HEK293 (cell line): ENCODE measurements around the gene ATP5PO.

Experiments used
- CTCF ChIP-seq: fragments of 450-650 bp; formaldehyde crosslinking; IDR thresholded peaks from 2 replicates; pipeline ENCODE4 v1.5.1; 2016; ENCODE audit warnings: missing biosample characterization, missing genetic modification characterization
- GLIS1 ChIP-seq: fragments of 450-650 bp; formaldehyde crosslinking; IDR thresholded peaks from 2 replicates; pipeline ENCODE4 v1.5.1; 2016; ENCODE audit warnings: missing biosample characterization, missing genetic modification characterization
- INSM2 ChIP-seq: fragments of 450-650 bp; formaldehyde crosslinking; IDR thresholded peaks from 2 replicates; pipeline ENCODE4 v1.5.1; 2016; ENCODE audit warnings: missing biosample characterization, missing genetic modification characterization
- KLF17 ChIP-seq: fragments of 450-650 bp; formaldehyde crosslinking; IDR thresholded peaks from 2 replicates; pipeline ENCODE4 v1.5.1; 2016; ENCODE audit warnings: missing biosample characterization, missing genetic modification characterization
- MZF1 ChIP-seq: fragments of 450-650 bp; formaldehyde crosslinking; IDR thresholded peaks from 2 replicates; pipeline ENCODE4 v1.5.1; 2017; ENCODE audit warnings: missing biosample characterization, missing genetic modification characterization, borderline replicate concordance
- PRDM1 ChIP-seq: fragments of 450-650 bp; formaldehyde crosslinking; IDR thresholded peaks from 2 replicates; pipeline ENCODE4; 2016; ENCODE audit warnings: missing biosample characterization, missing genetic modification characterization
- SP2 ChIP-seq: fragments of 450-650 bp; formaldehyde crosslinking; IDR thresholded peaks from 2 replicates; pipeline ENCODE4 v1.5.1; 2016; ENCODE audit warnings: missing biosample characterization, missing genetic modification characterization
- TRIM28 ChIP-seq: IDR thresholded peaks from 2 replicates; pipeline ENCODE4 v1.6.1; 2011; ENCODE audit warnings: low read length, control low read depth, borderline replicate concordance
- ZBTB17 ChIP-seq: fragments of 450-650 bp; formaldehyde crosslinking; IDR thresholded peaks from 2 replicates; pipeline ENCODE4 v1.5.1; 2016; ENCODE audit warnings: missing biosample characterization, missing genetic modification characterization
- ZBTB48 ChIP-seq: fragments of 450-650 bp; formaldehyde crosslinking; IDR thresholded peaks from 2 replicates; pipeline ENCODE4 v1.5.1; 2016; ENCODE audit warnings: missing biosample characterization, missing genetic modification characterization
- ZEB2 ChIP-seq: fragments of 450-650 bp; formaldehyde crosslinking; IDR thresholded peaks from 2 replicates; pipeline ENCODE4 v1.5.1; 2016; ENCODE audit warnings: missing biosample characterization, missing genetic modification characterization
- ZFHX2 ChIP-seq: fragments of 450-650 bp; formaldehyde crosslinking; conservative IDR thresholded peaks from 2 replicates; pipeline ENCODE4 v1.5.1; 2016; ENCODE audit warnings: missing biosample characterization, missing genetic modification characterization
- ZIC2 ChIP-seq: fragments of 450-650 bp; formaldehyde crosslinking; IDR thresholded peaks from 2 replicates; pipeline ENCODE4 v1.5.1; 2016; ENCODE audit warnings: missing biosample characterization, missing genetic modification characterization
- ZNF184 ChIP-seq: fragments of 450-650 bp; IDR thresholded peaks from 2 replicates; pipeline ENCODE4 v1.5.1; 2018; ENCODE audit warnings: missing biosample characterization, mild to moderate bottlenecking, missing genetic modification characterization
- ZNF341 ChIP-seq: fragments of 450-650 bp; formaldehyde crosslinking; IDR thresholded peaks from 2 replicates; pipeline ENCODE4; 2016; ENCODE audit warnings: low read depth, missing biosample characterization, missing genetic modification characterization
- ZNF366 ChIP-seq: fragments of 450-650 bp; formaldehyde crosslinking; conservative IDR thresholded peaks from 2 replicates; pipeline ENCODE4 v1.5.1; 2016; ENCODE audit warnings: missing biosample characterization, missing genetic modification characterization
- ZNF37A ChIP-seq: fragments of 450-650 bp; IDR thresholded peaks from 2 replicates; pipeline ENCODE4 v1.5.1; 2018; ENCODE audit warnings: missing biosample characterization, missing genetic modification characterization
- ZNF394 ChIP-seq: fragments of 450-650 bp; formaldehyde crosslinking; IDR thresholded peaks from 2 replicates; pipeline ENCODE4 v1.5.1; 2016; ENCODE audit warnings: missing biosample characterization, missing genetic modification characterization, mild to moderate bottlenecking, moderate library complexity, borderline replicate concordance
- ZNF510 ChIP-seq: fragments of 450-650 bp; formaldehyde crosslinking; IDR thresholded peaks from 2 replicates; pipeline ENCODE4 v1.5.1; 2018; ENCODE audit warnings: mild to moderate bottlenecking, missing genetic modification characterization, missing biosample characterization; ENCODE audit not compliant: insufficient replicate concordance
- ZNF571 ChIP-seq: fragments of 450-650 bp; formaldehyde crosslinking; IDR thresholded peaks from 2 replicates; pipeline ENCODE4 v1.5.0; 2017; ENCODE audit warnings: missing biosample characterization, missing genetic modification characterization
- ZNF692 ChIP-seq: fragments of 450-650 bp; formaldehyde crosslinking; IDR thresholded peaks from 2 replicates; pipeline ENCODE4 v1.5.1; 2016; ENCODE audit warnings: missing biosample characterization, missing genetic modification characterization
- ZNF776 ChIP-seq: fragments of 450-650 bp; formaldehyde crosslinking; IDR thresholded peaks from 2 replicates; pipeline ENCODE4 v1.5.0; 2017; ENCODE audit warnings: missing biosample characterization, missing genetic modification characterization, borderline replicate concordance
- TF ChIP-seq, protein P1 (sequence below): fragments of 450-650 bp; formaldehyde crosslinking; IDR thresholded peaks from 2 replicates; pipeline ENCODE4 v1.5.1; 2016; ENCODE audit warnings: missing biosample characterization, missing genetic modification characterization, low read depth
- TF ChIP-seq, protein P2 (sequence below): fragments of 450-650 bp; formaldehyde crosslinking; IDR thresholded peaks from 2 replicates; pipeline ENCODE4 v1.5.1; 2016; ENCODE audit warnings: missing biosample characterization, missing genetic modification characterization
- TF ChIP-seq, protein P3 (sequence below): fragments of 450-650 bp; formaldehyde crosslinking; optimal IDR thresholded peaks from 2 replicates; pipeline ENCODE3; 2016; ENCODE audit warnings: missing biosample characterization, mild to moderate bottlenecking, missing genetic modification characterization
- TF ChIP-seq, protein P4 (sequence below): fragments of 450-650 bp; formaldehyde crosslinking; IDR thresholded peaks from 2 replicates; pipeline ENCODE4 v1.5.1; 2016; ENCODE audit warnings: missing biosample characterization, missing genetic modification characterization

The ATP5PO gene

GRCh38 chr21:33894736-33895288, 20.8 kb downstream of the ATP5PO start (continued):
- TF ChIP-seq INSM2 (tag by site-specific recombination) (no peak), PRDM1 (tag by site-specific recombination) (peak; percentile 90), ZNF341 (tag by site-specific recombination) (peak; percentile 96), TRIM28 (peak; percentile 64; the same call in 1 of the 2 replicates), ZNF394 (tag by site-specific recombination) (peak; percentile 33; the same call in 1 of the 2 replicates), ZBTB48 (tag by site-specific recombination) (0 out of 2 replicates have a peak, but pooled peaks have one; percentile 14), GLIS1 (tag by site-specific recombination) (peak; percentile 45), ZNF692 (tag by site-specific recombination) (peak; percentile 60), ZFHX2 (tag by site-specific recombination) (peak; percentile 85), ZBTB17 (peak; percentile 100), ZNF776 (tag by site-specific recombination) (no peak), ZEB2 (tag by site-specific recombination) (0 out of 2 replicates have a peak, but pooled peaks have one; percentile 38), ZNF571 (no peak), SP2 (no peak), CTCF (peak; percentile 94), ZIC2 (peak; percentile 59), KLF17 (tag by site-specific recombination) (no peak), ZNF37A (tag by site-specific recombination) (no peak), ZNF184 (tag by site-specific recombination) (no peak), ZNF366 (tag by site-specific recombination) (peak; percentile 44; the same call in 1 of the 2 replicates), MZF1 (tag by site-specific recombination) (no peak), ZNF510 (tag by site-specific recombination) (no peak)
- TF ChIP-seq, protein P1, sequence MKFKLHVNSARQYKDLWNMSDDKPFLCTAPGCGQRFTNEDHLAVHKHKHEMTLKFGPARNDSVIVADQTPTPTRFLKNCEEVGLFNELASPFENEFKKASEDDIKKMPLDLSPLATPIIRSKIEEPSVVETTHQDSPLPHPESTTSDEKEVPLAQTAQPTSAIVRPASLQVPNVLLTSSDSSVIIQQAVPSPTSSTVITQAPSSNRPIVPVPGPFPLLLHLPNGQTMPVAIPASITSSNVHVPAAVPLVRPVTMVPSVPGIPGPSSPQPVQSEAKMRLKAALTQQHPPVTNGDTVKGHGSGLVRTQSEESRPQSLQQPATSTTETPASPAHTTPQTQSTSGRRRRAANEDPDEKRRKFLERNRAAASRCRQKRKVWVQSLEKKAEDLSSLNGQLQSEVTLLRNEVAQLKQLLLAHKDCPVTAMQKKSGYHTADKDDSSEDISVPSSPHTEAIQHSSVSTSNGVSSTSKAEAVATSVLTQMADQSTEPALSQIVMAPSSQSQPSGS (tag by site-specific recombination): no peak
- TF ChIP-seq, protein P2, sequence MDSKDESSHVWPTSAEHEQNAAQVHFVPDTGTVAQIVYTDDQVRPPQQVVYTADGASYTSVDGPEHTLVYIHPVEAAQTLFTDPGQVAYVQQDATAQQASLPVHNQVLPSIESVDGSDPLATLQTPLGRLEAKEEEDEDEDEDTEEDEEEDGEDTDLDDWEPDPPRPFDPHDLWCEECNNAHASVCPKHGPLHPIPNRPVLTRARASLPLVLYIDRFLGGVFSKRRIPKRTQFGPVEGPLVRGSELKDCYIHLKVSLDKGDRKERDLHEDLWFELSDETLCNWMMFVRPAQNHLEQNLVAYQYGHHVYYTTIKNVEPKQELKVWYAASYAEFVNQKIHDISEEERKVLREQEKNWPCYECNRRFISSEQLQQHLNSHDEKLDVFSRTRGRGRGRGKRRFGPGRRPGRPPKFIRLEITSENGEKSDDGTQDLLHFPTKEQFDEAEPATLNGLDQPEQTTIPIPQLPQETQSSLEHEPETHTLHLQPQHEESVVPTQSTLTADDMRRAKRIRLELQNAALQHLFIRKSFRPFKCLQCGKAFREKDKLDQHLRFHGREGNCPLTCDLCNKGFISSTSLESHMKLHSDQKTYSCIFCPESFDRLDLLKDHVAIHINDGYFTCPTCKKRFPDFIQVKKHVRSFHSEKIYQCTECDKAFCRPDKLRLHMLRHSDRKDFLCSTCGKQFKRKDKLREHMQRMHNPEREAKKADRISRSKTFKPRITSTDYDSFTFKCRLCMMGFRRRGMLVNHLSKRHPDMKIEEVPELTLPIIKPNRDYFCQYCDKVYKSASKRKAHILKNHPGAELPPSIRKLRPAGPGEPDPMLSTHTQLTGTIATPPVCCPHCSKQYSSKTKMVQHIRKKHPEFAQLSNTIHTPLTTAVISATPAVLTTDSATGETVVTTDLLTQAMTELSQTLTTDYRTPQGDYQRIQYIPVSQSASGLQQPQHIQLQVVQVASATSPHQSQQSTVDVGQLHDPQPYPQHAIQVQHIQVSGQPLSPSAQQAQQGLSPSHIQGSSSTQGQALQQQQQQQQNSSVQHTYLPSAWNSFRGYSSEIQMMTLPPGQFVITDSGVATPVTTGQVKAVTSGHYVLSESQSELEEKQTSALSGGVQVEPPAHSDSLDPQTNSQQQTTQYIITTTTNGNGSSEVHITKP (tag by site-specific recombination): peak; percentile 77
- TF ChIP-seq, protein P3, sequence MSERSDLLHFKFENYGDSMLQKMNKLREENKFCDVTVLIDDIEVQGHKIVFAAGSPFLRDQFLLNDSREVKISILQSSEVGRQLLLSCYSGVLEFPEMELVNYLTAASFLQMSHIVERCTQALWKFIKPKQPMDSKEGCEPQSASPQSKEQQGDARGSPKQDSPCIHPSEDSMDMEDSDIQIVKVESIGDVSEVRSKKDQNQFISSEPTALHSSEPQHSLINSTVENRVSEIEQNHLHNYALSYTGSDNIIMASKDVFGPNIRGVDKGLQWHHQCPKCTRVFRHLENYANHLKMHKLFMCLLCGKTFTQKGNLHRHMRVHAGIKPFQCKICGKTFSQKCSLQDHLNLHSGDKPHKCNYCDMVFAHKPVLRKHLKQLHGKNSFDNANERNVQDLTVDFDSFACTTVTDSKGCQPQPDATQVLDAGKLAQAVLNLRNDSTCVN (tag by site-specific recombination): no peak
- TF ChIP-seq, protein P4, sequence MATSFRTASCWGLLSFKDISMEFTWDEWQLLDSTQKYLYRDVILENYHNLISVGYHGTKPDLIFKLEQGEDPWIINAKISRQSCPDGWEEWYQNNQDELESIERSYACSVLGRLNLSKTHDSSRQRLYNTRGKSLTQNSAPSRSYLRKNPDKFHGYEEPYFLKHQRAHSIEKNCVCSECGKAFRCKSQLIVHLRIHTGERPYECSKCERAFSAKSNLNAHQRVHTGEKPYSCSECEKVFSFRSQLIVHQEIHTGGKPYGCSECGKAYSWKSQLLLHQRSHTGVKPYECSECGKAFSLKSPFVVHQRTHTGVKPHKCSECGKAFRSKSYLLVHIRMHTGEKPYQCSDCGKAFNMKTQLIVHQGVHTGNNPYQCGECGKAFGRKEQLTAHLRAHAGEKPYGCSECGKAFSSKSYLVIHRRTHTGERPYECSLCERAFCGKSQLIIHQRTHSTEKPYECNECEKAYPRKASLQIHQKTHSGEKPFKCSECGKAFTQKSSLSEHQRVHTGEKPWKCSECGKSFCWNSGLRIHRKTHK (tag by site-specific recombination): no peak
